Measurements from ENCODE around the gene GRID2IP.
"Not testable (repeated sequence)": the region's sequence is repeated elsewhere in the genome, so short reads cannot be mapped to it uniquely, and the experiment has no call there.

GRID2IP gene

DNA sequence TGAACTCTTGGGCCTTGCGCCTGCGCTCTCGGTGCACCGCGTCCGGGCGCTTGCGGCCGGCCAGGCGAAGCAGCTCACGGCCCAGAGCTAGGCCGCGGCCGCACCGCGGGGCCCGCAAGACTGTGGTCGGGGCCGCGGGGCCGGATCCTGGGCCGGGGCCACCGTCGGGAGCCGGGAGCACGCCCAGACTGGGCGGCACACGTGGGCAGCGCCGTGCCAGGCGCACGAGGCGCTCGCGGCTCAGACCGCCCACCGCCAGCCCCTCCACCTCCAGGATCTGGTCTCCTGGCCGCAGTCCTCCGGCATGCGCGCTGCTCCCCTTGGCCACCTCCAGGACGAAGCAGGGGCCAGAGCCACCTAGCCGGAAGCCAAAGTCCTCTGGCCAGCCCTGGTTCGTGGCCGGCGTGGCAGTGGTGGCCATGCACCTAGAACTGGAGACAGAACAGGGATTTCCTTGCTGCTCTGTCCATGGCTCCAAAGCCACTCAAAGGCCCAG lies at the start of gene GRID2IP:
Gene GRID2IP (minus strand): TSS at position 446 of the 496 bp plus-strand sequence. CDS start 25 bp downstream, at position 421.
- DNase-seq (ENCODE audit: low read depth): no peak
- no peak within 1 kb of the TSS for H3K4me3 ChIP-seq (ENCODE audit: low read length)
- TF ChIP-seq, protein P1, sequence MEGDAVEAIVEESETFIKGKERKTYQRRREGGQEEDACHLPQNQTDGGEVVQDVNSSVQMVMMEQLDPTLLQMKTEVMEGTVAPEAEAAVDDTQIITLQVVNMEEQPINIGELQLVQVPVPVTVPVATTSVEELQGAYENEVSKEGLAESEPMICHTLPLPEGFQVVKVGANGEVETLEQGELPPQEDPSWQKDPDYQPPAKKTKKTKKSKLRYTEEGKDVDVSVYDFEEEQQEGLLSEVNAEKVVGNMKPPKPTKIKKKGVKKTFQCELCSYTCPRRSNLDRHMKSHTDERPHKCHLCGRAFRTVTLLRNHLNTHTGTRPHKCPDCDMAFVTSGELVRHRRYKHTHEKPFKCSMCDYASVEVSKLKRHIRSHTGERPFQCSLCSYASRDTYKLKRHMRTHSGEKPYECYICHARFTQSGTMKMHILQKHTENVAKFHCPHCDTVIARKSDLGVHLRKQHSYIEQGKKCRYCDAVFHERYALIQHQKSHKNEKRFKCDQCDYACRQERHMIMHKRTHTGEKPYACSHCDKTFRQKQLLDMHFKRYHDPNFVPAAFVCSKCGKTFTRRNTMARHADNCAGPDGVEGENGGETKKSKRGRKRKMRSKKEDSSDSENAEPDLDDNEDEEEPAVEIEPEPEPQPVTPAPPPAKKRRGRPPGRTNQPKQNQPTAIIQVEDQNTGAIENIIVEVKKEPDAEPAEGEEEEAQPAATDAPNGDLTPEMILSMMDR (IDR thresholded peaks at IDR 0.05; ENCODE audit: insufficient read depth, low read depth, low read length, missing control alignments): no peak

- H3K4me3 ChIP-seq (ENCODE audit: low read length): no peak overlapping the region
- TF ChIP-seq, protein P1 (IDR thresholded peaks at IDR 0.05; ENCODE audit: insufficient read depth, low read depth, low read length, missing control alignments): no peak
- DNase-seq (ENCODE audit: low read depth): no peak
These were observed 48.8 kb upstream of the GRID2IP start for GRCh38 chr7:6600093-6600492.

DNA sequence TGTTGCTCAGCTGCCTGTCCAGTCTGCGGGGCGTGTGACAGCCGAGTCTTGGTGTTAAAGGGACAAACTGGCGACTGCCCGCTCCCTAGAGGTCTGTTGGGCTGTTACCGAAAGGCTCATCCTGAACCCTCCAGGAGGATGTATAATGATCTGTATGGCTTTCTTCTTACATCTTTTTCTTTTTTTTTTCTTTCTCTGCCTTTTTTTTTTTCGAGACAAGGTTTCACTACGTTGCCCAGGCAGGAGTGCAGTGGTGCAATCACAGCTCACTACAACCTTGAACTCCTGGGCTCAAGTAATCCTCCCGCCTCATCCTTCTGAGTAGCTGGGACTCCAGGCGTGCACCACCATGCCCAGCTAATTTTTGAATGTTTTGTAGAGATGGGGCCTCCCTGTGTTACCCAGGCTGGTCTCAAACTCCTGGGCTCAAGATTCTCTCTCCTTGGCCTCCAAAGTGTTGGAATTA lies 39.4 kb upstream of the GRID2IP start:
- H3K4me3 ChIP-seq (ENCODE audit: low read length): peak overlapping the region; percentile 74
- DNase-seq (ENCODE audit: low read depth): peak; percentile 27
- TF ChIP-seq, protein P1 (IDR thresholded peaks at IDR 0.05; ENCODE audit: insufficient read depth, low read depth, low read length, missing control alignments): no peak

GRCh38 chr7:6589829-6590644 lies 38.8 kb upstream of the GRID2IP start, which contains the start of gene INTS15:
TSS of gene INTS15 (plus strand) at chr7:6590021. CDS start at chr7:6590284, 263 bp downstream.
- peak within 1 kb of the TSS; percentile 74 for H3K4me3 ChIP-seq (ENCODE audit: low read length)
- TF ChIP-seq, protein P1 (IDR thresholded peaks at IDR 0.05; ENCODE audit: insufficient read depth, low read depth, low read length, missing control alignments): peak; percentile 26
- DNase-seq (ENCODE audit: low read depth): peak; percentile 85

DNA sequence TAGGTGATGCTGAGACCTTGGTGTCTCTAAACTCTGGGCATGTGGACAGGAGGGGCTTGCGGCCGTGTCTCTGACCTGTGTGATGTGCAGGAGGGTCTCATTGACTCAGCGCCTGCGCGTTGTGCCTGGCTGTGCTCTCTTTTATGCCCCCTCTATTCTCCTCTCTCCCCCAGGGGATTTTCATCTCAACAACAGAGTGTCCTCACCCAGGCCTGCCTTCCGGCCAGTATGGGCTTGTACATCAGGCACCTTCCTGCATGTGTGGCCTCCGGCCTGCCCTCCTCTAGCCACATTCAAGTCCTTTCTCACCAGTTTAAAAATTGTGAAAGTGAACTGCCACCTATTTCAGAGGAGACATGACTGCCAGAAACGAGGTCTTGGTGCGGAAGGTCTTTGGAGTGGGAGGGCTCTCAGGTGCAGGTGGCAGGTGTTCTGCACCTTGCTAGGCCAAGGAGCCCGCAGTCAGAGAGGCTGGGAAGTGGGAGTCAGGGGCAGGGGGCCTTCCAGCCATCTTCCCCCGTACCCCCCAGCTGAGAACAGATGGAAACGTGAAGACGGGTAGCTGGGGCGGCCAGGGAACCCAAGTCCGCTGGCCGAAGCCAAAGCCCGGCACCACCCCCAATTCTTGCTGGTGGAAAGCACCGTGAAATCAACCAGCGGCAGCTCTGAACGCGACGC lies 38.0 kb upstream of the GRID2IP start:
- TF ChIP-seq, protein P1 (IDR thresholded peaks at IDR 0.05; ENCODE audit: insufficient read depth, low read depth, low read length, missing control alignments): no peak
- H3K4me3 ChIP-seq (ENCODE audit: low read length): peak overlapping the region; percentile 19
- no peak for DNase-seq (ENCODE audit: low read depth)

- TF ChIP-seq, protein P1 (IDR thresholded peaks at IDR 0.05; ENCODE audit: insufficient read depth, low read depth, low read length, missing control alignments): no peak
- DNase-seq (ENCODE audit: low read depth): no peak
- H3K4me3 ChIP-seq (ENCODE audit: low read length): no peak overlapping the region
These were observed 37.3 kb upstream of the GRID2IP start for GRCh38 chr7:6588566-6588965.

- not testable (repeated sequence) for H3K4me3 ChIP-seq (ENCODE audit: low read length); DNase-seq (ENCODE audit: low read depth)
These were observed 34.6 kb upstream of the GRID2IP start for GRCh38 chr7:6585746-6586432.

All from epithelial cell of esophagus (primary cell).